Measurements from ENCODE around the gene SNN. TPM values are rescaled to one million over a fixed set of nuclear protein-coding genes. Genes with fewer than 3 reads are reported as not detected.

The SNN gene
- total RNA-seq, 1 donor from 2014 or later: 11.8 TPM

DNA sequence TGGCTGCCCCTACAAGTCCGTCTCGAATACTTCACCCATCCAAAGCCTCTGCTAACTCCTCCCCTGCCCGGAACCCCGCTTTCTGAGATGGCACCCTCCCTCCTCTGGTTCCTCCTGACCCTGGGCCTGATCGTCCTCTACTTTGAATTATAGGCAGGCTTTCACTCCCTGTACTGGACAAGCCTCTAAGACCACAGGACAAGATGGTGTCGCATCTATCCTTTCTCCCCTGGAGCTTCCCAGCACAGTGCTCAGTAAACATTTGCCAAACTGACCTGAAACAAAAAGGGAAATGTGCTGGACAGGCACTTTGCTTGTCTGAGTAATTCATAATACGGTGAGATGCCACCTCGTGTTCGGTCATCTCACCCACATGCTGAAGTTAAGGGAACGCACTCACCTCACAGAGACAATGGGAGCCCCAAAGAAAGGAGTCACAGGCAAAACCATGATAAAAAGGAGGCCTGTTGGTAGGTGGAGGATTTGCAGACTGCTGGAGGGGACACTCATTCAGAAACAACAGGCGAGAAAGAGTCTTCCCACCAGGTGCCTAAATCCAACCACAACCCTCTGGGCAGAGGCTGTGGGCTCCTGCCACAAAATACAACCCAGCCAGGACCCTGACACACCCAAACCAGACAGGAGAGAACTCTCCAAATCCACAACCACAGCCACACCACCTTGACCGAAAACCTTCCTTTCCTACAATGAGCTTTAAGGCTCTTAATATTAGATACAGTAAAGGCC, 28.2 kb downstream of the SNN start:
- intact Hi-C loops (cut with micrococcal nuclease): no loop called here

DNA sequence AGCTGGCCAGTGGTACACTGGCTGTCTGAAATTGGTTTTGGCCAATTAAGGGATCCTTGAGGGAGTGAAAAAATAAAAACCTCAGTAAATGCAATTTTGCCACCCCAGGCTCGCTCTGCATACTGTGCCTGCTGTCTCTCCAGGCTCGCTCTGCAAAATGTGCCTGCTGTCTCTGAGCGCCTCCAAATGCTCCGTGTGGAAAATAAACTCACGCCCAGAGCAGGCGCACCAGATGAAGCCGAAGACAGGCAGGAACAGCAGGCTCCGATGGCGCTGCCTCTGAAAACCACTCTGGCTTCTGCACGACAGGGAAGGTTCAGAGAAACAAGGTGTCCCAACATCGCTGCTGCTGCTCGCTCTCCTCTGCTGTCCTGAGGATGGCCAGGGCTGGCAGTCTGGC, 29.1 kb downstream of the SNN start:
- intact Hi-C loops (cut with micrococcal nuclease): no loop called here

- intact Hi-C loops (cut with micrococcal nuclease): no loop called here
These were observed 30.0 kb downstream of the SNN start for GRCh38 chr16:11698271-11698689.

- intact Hi-C loops (cut with micrococcal nuclease): no loop called here
These were observed 31.1 kb downstream of the SNN start for GRCh38 chr16:11699234-11699894.

DNA sequence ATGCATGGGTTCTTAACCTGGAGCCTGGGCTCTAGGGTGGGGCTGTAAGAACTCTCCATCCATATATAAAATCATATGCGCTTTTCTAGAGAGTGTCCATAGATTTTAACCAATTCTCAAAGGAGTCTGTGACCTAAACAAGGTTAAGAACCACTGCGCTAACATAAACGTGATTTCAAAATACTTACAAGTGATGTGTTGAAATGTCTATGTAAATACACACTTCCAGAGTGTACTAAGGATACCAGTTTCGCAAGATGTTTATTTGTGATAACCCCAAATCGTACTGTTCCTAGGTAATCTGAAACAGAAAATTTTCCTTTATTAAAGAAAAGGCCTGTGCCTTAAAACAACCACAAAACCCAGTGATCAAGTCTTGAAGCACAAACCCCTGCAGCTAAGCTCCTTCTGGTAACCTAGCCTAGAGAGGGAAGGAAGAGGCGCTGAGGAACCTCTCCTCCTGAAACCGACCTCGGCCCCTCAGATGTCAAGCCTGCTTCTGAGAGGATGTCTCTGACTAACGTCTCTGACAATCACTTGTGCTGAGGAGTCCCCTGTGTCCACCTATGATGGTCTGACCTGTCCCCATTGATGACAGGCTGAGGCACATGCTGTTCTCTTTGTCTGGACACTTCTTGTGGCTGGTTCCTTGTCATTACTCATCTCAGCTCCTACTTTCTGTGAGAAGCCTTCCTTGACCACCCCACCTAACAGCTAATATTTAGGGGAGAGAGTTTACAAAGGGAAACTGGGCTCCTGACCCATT, 32.2 kb downstream of the SNN start:
- intact Hi-C loops (cut with micrococcal nuclease): no loop called here

DNA sequence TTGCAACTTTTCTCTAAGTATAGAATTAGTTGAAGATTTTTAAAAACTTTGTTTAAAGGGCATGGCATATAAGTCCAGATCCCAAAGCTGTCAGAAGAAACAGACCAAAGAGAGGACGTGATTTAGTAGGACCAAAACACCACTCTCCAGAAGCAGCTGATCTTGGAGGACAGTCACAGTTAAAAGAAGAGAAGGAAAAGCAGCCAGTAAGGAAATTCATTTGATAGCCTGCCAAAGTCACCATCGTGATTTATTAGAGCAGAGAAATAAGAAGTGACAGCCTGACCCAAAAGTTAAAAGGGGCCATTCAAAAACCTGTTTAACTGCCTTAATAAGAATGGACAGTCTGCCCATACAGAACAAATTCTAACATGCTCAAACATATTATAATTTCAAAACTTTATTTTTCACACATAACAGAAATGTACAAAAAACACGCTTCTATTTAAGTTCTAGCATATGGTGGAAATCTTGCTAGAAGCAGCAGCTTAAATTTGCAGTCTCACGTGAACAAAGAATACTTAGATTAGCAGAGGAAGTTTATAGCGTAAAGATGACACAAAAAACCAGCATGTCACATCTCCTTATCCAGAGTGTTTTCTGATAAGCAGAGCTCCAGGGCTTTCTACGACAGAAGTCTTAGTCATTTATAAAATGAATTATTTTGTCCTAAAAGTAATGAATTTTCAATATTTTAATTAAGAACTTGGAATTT, 37.2 kb downstream of the SNN start:
- intact Hi-C loops (cut with micrococcal nuclease): no loop called here

DNA sequence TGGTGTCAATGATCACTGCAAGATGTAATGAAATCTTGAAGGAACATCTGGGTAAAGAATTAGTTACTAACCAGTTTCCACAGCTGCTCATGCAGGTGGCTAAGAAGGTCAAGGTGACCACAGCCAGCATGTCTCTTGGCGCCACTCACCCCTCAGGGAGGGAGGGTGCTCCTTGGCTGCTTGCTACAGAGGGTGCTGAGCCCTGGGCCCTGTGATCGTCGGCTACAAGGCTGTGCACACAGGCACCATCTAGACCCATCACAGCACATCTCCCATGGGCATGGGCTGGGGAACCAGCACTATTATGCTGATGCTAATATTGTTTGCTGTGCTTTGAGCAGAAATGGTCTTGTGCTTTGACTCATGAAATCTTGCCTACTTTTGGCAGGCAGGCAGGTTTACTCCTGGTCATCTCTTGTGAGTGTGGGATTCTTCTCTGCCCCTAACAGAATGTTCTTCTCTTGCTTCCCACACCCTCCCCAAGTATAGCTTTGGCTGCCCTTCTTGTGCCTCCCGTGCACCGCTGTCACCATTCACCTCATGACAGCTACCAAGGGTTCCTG, 38.0 kb downstream of the SNN start:
- intact Hi-C loops (cut with micrococcal nuclease): no loop called here

DNA sequence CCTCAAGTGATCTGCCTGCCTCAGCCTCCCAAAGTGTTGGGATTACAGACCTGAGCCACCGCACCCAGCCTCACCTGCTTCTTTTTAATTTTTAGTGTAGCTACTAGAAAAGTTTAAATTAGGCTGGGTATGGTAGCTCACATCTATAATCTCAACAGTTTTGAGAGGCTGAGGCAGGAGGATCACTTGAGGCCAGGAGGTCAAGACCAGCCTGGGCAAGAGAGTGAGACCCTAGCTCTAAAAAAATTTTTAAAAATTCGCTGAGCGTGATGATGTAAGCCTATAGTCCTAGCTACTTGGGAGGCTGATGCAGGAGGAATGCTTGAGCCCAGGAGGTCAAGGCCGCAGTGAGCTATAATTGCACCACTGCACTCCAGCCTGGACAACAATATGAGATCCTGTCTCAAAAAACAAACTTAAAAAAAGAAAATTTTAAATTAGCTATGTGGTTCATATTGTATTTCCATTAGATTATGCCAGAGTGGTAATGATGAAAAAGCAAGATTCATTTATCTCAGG, 39.5 kb downstream of the SNN start:
- intact Hi-C loops (cut with micrococcal nuclease): no loop called here

DNA sequence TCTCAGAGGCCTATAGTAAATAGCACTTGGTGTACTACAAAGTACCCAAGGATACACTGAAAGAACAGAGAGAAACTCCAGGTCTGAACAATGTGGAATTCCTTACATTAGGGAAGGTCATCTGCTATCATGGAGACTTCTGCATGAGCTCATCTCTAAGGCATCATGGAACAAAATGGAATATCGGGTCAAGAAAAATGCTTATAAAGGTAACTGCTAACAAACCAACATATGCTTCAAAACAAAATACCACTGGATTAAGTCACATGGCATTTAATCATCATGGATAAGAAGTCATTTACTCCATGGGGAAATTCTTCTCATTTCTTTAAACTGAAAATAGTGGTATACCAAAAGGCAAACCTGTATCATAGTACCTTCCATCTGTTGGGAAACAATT, 40.2 kb downstream of the SNN start:
- intact Hi-C loops (cut with micrococcal nuclease): no loop called here

- intact Hi-C loops (cut with micrococcal nuclease): no loop called here
These were observed 43.4 kb downstream of the SNN start for GRCh38 chr16:11711662-11712061.

GRCh38 chr16:11712122-11712521, 43.9 kb downstream of the SNN start:
- intact Hi-C loops (cut with micrococcal nuclease): no loop called here

GRCh38 chr16:11715246-11715947, 47.1 kb downstream of the SNN start:
- intact Hi-C loops (cut with micrococcal nuclease): loop anchor here (2.0 kb wide), 1 partner anchor 761 kb away; no protein-coding TSS in a partner anchor

DNA sequence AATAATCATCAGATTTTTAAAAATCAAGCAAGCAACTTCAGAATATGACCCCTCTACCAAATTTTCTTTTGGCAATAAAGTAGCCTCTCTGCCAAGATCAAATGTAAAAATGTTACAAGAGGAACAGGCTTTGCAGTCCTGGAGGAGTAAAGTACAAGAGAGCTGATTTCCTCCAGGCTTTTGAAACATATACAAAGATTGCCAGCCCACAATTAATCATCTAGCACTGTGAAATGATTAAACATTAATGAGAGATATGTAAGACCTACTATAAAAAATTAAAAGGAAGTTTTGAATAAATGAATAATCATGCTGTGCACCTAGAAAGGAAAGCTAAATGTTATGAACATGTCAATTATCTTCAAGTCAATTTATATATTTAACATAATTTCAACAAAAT, 48.1 kb downstream of the SNN start:
- intact Hi-C loops (cut with micrococcal nuclease): no loop called here

DNA sequence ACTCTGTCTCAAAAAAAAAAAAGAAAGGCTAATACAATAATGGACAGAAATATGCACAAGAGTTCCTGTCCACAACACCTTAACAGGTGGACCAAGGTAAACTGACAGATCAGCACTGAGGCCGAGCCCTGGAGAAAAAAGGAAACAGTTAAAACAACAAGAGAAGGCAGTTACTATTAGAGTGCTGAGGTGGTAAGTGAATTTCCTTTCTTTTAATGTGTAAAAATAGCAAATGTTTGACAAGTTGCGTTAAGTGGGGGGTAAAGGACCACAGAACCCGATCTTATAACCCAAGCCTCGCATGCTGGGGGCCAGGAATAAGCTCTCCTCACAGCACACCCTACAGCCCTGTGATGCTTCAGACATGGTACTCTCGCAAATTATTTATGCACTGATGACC, 49.6 kb downstream of the SNN start:
- intact Hi-C loops (cut with micrococcal nuclease): no loop called here

DNA sequence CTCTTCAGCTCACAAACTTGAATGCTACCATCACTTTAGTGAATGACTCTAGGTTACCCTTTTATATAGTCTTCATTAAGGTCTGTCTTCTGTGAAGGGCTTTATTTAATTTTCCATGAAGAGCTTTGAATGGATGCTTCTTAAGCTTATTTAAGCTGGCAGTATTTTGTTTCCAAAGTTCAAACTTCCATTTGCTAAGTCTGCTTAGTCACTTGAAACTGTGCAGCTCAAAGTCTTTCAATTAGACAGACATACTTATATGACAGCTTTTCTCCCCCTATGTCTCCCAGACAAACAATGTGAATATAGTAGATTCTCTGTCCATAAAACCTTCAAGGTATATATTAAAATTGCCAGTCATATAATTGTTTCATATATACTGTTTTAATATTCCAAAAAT, 50.9 kb downstream of the SNN start:
- intact Hi-C loops (cut with micrococcal nuclease): no loop called here

DNA sequence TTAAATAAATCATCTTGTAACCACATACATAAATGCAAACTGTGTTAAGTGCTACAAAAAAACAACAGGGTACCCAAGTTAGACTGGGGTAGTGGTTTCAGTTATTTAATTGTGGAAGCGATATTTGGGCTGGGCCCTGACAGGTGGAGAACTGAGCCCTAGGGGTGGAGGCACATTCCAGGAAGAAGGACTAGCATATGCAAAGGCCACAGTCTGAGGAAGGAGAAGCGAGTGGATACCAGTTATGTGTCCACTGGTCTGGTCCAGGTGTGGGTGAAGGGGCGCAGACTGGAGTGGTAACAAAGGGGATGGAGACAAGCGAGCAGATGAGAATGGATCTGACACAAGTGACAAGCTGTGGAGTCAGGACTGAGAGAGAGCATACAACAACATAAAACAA, 51.5 kb downstream of the SNN start:
- intact Hi-C loops (cut with micrococcal nuclease): no loop called here

DNA sequence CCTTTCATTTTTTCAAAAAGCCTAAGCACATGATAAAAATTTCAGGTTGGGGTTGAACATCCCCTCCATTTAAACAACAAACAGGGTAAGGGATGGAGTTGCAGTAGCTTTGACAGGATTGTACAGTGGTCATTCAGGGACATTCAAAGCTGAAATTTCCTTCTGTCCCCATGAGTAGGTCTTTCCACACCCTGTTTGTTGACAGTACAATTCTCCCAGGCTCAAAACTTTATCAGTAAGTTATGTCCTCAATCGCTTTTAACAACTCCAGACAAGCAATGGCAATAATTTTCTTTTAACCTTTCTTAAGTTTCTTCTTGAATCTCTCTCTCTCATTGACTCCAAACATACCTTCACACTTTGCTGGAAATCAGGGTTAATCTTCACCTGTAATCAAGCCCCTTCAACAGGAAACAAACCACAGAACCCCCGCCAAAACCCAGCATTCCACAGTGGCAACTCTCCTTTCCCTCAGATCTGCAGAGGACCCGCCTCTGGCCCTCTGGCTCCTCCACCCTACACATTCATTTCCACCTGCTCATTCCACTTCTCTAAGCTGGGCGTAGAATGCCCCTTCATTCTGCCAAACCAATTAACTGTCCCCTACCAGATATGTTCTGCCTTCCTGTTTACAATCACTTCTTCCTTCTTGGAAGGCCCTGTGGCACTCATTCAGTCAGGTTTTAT, 53.7 kb downstream of the SNN start:
- intact Hi-C loops (cut with micrococcal nuclease): no loop called here

DNA sequence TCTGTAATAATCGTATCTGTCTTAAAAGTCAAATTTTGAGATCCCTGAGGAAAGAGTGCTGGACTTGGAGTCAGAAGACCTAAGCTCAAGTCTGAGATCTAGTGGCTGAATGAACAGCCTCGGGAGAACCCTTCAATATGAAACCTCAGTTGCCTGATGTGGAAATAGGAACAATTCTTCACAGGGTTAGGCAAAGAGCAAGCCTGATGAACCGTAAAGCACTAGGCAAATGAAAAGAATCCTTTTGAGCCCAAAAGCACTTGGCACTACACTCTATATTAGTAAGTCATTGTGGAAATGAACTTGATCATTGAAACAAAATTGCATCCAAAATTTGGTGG, 54.2 kb downstream of the SNN start:
- intact Hi-C loops (cut with micrococcal nuclease): no loop called here

- intact Hi-C loops (cut with micrococcal nuclease): no loop called here
These were observed 57.2 kb downstream of the SNN start for GRCh38 chr16:11725457-11725856.

DNA sequence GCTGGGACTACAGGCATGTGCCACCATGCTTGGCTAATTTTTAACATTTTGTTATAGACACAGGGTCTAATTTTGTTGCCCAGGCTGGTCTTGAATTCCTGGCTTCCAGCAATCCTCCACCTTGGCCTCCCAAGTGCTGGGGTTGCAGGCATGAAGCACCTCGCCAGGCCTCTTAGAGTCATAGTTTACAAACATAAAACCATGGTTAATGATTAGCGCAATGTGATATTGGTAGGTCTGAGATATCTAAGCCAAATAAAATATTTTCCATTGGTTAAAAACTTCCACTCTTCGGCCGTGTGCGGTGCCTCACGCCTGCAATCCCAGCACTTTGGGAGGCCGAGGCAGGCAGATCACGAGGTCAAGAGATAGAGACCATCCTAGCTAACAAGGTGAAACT, 57.8 kb downstream of the SNN start:
- intact Hi-C loops (cut with micrococcal nuclease): no loop called here

Data from T-helper 2 cell treated with Interferon-gamma antibody and Interleukin-4, amounts not matched to agents 100 ng/mL and 5 ng/mL, for 36 hours (primary cell).